Peyer's patch (tissue), 4 donors: Measurements from ENCODE around the gene PTGES.

Experiments
- POLR2A ChIP-seq, 2 donors: fragments of 450-650 bp; IDR thresholded peaks; one replicate each; pipeline ENCODE4 v1.5.1; 2017; ENCODE audit warnings: antibody characterized with exemption in 2 of 2, mild to moderate bottlenecking in 2 of 2, moderate library complexity in 2 of 2
- TF ChIP-seq, protein P1 (sequence below), 6 experiments: fragments of 450-650 bp in 4 of 6; fragments of 200-600 bp in 2 of 6; sonication (generic) in 1 of 6; IDR thresholded peaks; one replicate each; pipeline ENCODE4 v1.5.1; 2017 to 2019; ENCODE audit warnings: antibody characterized with exemption in 6 of 6, mild to moderate bottlenecking in 3 of 6, moderate library complexity in 1 of 6

GRCh38 chr9:129710169-129710453, 42.7 kb downstream of the PTGES start:
- TF ChIP-seq, protein P1, sequence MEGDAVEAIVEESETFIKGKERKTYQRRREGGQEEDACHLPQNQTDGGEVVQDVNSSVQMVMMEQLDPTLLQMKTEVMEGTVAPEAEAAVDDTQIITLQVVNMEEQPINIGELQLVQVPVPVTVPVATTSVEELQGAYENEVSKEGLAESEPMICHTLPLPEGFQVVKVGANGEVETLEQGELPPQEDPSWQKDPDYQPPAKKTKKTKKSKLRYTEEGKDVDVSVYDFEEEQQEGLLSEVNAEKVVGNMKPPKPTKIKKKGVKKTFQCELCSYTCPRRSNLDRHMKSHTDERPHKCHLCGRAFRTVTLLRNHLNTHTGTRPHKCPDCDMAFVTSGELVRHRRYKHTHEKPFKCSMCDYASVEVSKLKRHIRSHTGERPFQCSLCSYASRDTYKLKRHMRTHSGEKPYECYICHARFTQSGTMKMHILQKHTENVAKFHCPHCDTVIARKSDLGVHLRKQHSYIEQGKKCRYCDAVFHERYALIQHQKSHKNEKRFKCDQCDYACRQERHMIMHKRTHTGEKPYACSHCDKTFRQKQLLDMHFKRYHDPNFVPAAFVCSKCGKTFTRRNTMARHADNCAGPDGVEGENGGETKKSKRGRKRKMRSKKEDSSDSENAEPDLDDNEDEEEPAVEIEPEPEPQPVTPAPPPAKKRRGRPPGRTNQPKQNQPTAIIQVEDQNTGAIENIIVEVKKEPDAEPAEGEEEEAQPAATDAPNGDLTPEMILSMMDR (IDR thresholded peaks at IDR 0.05) = no peak
- no peak for TF ChIP-seq POLR2A (IDR thresholded peaks at IDR 0.05)
